H1 (cell line): ENCODE data around the gene RNFT2.

ENCODE experiments used
- CBX5 ChIP-seq: fragments of 300-800, 300-1000 bp; sonication (generic); IDR thresholded peaks from 2 replicates; pipeline ENCODE4 v1.7.1; 2016; ENCODE audit warnings: antibody characterized with exemption, low read length, low read depth
- CTCF ChIP-seq, 3 experiments: IDR thresholded peaks; 1 replicate in 2 of 3; 2 replicates in 1 of 3; pipeline versions ENCODE4 v1.5.1 to v1.6.1; 2011; ENCODE audit warnings: low read length in 3 of 3, mild to moderate bottlenecking in 3 of 3, inconsistent platforms in 2 of 3, low read depth in 1 of 3, moderate library complexity in 1 of 3; ENCODE audit not compliant: insufficient read depth in 1 of 3; ENCODE audit errors: control extremely low read depth in 1 of 3
- JUN ChIP-seq: IDR thresholded peaks from 2 replicates; pipeline ENCODE4 v1.6.1; 2011; ENCODE audit warnings: low read depth, mild to moderate bottlenecking, improper control_type of control experiment, low read length
- POLR2AphosphoS5 ChIP-seq: IDR thresholded peaks from 2 replicates; pipeline ENCODE4 v1.6.1; 2011; ENCODE audit warnings: low read depth, low read length
- SIN3A ChIP-seq, 2 experiments: IDR thresholded peaks in 1 of 2; conservative IDR thresholded peaks in 1 of 2; 2 replicates each; pipeline ENCODE4 v1.6.1; 2011 to 2012; ENCODE audit warnings: low read length in 2 of 2, improper control_type of control experiment in 1 of 2, low read depth in 1 of 2, mild to moderate bottlenecking in 1 of 2

- TF ChIP-seq CBX5 = no peak
- TF ChIP-seq SIN3A (conservative IDR thresholded peaks at IDR 0.05 in 1 of 2, IDR thresholded peaks at IDR 0.05 in 1 of 2; ENCODE audit: low read depth in 1 of 2, low read length in 2 of 2) = no peak
- TF ChIP-seq JUN = no peak
- no peak for TF ChIP-seq CTCF (IDR thresholded peaks at IDR 0.05; ENCODE audit: control extremely low read depth in 1 of 3, insufficient read depth in 1 of 3, low read depth in 1 of 3, low read length in 3 of 3)
- TF ChIP-seq POLR2AphosphoS5 = no peak
Measured at GRCh38 chr12:116792403-116792802, 54.3 kb downstream of the RNFT2 start.
